Fibroblast of villous mesenchyme (primary cell): ENCODE results near the gene TMEM132D. TPM values are rescaled to one million over a fixed set of nuclear protein-coding genes. Genes with fewer than 3 reads are reported as not detected.

Experiments used
- DNase-seq: peaks from one replicate; pipeline ENCODE4 v3.0.0-alpha.2; 2010; ENCODE audit warnings: low read depth
- H3K4me3 ChIP-seq: 2 replicates; pipeline ENCODE4 v1.5.1; 2011; ENCODE audit warnings: low read depth, mild to moderate bottlenecking, low read length
- CTCF ChIP-seq: IDR thresholded peaks from 2 replicates; pipeline ENCODE4 v1.5.1; 2012; ENCODE audit warnings: low read depth, mild to moderate bottlenecking, low read length; ENCODE audit not compliant: insufficient read depth
- total RNA-seq: library from RNA; depleted of rRNA; stranded (reverse); fragments of >200 nt; gene quantifications from 2 replicates; pipeline ENCODE4 v1.2.3, GENCODE V29; 2012

The TMEM132D gene
- total RNA-seq, 1 donor: not detected

DNA sequence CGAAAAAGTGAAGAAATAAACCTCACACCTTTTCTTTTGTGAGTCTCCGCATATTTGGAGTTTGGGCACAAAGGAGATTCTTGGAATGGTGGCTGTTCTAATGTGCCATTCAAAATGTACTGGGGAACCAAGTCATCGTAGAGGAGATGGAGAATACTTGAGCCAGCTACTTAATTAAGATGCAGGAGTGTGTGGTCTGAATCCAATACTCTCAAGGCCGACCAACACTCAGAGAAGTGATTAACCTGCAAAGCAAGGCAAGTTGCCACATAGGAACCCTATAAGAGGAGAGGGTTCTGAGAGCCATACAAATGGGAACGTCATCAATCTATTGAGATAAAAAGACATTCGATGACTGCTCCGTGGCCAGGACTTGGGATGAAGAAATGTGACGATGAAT is 603.8 kb downstream of the TMEM132D start:
- DNase-seq: no peak
- H3K4me3 ChIP-seq: no peak overlapping the region
- no peak for TF ChIP-seq CTCF

DNA sequence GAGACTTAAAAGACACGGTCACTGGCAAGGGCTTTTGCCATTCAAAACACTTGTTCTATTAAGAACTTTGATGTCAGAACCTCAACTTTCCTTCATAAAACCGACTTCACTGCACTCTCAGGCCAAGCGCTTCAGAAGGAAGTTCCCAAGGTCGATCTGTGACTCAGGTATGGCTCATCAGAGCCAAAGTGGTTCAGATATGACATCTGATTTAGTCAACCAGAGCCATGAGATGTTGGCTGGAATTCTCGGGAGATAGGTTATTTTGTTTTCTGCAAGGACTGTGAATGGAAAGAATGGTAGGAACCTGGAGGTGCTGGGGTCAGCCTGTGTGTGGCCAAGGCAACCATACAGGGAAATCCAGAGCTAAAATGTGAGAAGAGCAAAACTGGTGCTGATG is 604.9 kb downstream of the TMEM132D start:
- no peak for TF ChIP-seq CTCF
- DNase-seq: no peak
- no peak overlapping the region for H3K4me3 ChIP-seq

DNA sequence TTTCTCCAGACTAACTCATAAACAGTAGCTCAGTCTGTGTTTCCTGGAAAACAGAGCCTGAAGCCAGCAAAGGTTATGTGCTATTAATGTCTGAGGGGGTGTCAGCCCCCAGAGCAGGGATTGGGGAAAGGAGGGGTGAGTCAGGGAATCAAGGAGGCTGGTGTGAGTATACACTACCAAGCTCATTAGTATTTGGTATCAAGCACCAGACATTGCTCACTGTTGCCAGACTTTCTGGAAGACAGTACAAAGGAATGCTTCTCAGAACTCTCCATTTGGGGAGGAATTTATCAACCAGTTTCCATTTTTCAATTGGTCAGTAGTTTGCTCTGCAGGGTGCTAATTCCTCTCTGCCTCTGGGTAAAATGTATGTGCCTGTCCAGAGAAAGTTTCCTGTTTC is 607.2 kb downstream of the TMEM132D start:
- no peak overlapping the region for H3K4me3 ChIP-seq
- DNase-seq: no peak
- TF ChIP-seq CTCF: no peak

DNA sequence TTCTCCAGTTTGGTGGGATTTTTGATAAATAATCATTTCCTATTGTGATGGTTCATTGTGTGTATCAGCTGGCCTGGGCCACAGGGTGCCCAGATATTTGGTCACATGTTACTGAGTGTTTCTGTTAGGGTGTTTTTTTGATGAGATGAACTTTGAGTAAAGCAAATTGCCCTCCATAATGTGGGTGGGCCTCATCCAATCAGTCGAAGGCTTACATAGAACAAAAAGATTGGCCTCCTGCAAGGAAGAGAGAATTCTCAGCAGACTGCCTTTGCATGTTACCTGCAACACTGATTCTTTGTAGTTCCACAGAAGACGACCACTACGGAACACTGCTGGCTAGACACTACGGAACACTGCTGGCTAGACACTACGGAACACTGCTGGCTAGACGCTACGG is 609.0 kb downstream of the TMEM132D start:
- H3K4me3 ChIP-seq: no peak overlapping the region
- DNase-seq: no peak
- no peak for TF ChIP-seq CTCF

DNA sequence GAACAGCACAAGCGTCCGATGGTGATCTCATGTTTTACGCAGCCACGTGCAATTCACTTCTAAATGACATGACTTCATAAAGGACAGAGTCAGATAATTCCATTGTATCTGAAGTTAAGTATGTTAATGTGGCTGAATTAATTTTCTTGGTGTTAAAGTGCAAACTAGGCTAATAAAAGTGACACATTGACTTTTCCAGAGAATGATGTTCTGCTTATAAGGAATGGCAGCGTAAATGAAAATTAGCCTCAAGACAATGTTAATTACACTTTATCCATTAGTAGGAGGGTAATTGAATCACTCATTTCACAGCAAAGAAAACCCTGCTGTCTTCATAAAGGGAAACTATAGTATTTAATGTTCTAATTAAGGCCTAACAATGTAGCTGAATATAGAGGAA is 624.1 kb downstream of the TMEM132D start:
- no peak for DNase-seq

DNA sequence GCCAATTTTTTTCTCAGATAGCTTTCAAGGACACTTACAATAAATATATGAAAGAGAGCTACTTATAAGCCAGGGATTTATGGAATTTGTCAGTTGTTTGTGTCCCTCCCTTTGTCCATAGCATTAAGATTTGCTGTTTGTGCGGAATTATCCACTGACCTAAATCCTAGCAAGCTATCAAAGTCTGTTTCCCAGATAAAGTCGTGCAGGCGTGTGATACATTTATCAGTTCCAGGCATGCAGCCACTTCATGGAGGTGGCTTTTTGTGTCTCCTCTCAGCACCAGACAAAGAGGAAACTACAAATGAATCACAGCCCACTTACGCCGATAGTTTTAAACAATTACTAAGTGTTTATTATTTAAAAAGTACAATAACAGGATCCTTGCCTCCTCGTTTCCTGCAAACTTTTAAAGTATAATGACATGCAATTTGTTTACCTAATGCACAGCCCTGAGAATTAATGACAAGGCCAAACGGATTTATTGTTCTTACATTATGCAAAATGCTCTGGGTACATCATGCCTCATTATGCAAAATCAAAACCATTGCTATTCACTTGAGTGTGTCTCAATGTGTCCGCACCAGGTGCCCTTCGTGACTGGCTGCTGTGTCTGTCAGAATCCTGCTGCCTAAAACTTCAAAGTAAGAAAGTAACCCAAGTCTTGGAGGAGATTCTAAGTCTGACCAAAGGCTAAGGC is 627.3 kb downstream of the TMEM132D start:
- no peak for DNase-seq
- TF ChIP-seq CTCF: no peak
- H3K4me3 ChIP-seq: no peak overlapping the region

More for the DNA sequence above, 624.1 kb downstream of the TMEM132D start:
- no peak for TF ChIP-seq CTCF
- no peak overlapping the region for H3K4me3 ChIP-seq
